Sciatic nerve (tissue), 2 donors: ENCODE data around the gene CSMD2. TPM values are rescaled to one million over a fixed set of nuclear protein-coding genes. Genes with fewer than 3 reads are reported as not detected.

Source experiments
- ATAC-seq: fragments of 200-7000 bp; cut with Tn5 transposase; one replicate; pipeline ENCODE4 v1.9.1; 2020; ENCODE audit warnings: mild to moderate bottlenecking, moderate library complexity
- DNase-seq: peaks from one replicate; pipeline ENCODE4 v3.0.0-alpha.2; 2020; ENCODE audit warnings: low spot score
- intact Hi-C: fragments of 100-400 bp; cut with DNase I; formaldehyde crosslinking; loops from one replicate; pipeline ENCODE4 v1.14.2; 2022
- total RNA-seq: library from RNA; stranded (reverse); fragmentation: NEBNext Ultra II Directional; extraction: Animal tissue kit (Norgen Biotek cat#: 25700); gene quantifications from one replicate; pipeline ENCODE4 v1.2.1, GENCODE V29; 2021
- donor health status: DM: no; HTN: no; CAD: no.
- donor health status: DM: no; HTN: no; CAD: no.

The CSMD2 gene
- total RNA-seq, 1 donor from 2014 or later, result 1.5 TPM

DNA sequence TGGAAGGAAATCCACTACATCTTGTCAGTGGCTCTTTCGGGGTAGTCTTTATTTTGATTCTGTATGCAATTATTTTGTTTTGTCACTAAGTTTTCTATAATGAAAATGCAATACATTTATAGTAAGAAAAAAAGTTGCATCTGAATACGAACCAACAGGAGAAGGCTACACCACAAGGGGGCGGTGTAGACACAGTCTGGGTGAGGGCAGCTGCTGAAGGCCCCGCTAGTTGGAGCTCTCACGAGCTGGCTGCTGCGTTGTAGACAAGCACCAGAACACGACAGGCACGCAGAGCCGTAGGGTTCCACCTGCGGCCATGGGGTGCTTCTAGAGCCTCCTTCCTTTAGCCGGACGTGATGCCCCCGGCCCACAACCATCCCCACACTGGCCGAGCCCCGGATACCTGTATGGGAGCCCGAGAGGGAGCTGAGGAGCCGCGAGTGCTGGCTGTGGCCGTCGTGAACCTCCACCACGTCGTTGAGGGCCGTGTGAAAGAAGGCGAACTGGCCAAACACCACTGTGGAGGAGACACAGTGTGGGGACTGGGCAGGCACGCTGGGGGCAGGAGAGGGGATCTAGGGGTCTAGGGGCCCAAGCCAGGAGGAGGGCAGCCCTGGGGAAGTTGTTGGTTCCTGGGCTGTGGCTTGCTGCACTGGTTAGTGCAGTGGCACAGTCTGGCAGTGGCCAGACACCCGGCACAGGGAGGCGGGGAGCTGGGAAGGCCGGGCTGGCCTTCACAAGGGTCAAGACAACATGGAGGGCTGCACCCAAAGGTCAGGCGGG is 531.8 kb downstream of the CSMD2 start:
- ATAC-seq, result peak; percentile 91
- DNase-seq, result peak; percentile 96
- intact Hi-C loops, result loop anchor here (2.0 kb wide), 1 partner anchor 1110 kb away; no protein-coding TSS in a partner anchor

DNA sequence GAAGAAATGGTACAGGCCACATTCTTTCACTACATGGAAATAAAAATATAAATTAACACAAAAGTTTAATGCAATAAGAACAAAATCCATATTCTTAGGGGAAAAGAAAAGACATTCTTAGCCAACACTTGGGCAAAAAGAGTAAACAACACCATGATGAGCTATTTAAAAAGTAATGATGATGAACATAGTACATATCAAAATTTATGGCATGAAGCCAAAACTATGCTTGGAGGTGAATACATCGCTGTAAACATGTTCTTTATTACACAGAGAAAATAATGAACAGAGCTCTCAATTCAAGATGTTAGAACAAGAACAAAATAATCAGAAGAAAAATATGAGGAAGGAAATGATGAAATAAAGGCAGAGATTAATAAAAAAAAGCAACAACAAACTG is 534.3 kb downstream of the CSMD2 start:
- DNase-seq, result no peak
- intact Hi-C loops, result no loop called here
- ATAC-seq, result no peak

- no peak for DNase-seq
- intact Hi-C loops, result no loop called here
- ATAC-seq, result no peak
These were observed 538.2 kb downstream of the CSMD2 start for GRCh38 chr1:33626801-33627200.

GRCh38 chr1:33624991-33625870 is 539.8 kb downstream of the CSMD2 start:
- DNase-seq (no peak), ATAC-seq (no peak)
- intact Hi-C loops, result no loop called here

- no peak for ATAC-seq
- intact Hi-C loops, result no loop called here
- DNase-seq, result no peak
These were observed 540.6 kb downstream of the CSMD2 start for GRCh38 chr1:33624261-33624990.

DNA sequence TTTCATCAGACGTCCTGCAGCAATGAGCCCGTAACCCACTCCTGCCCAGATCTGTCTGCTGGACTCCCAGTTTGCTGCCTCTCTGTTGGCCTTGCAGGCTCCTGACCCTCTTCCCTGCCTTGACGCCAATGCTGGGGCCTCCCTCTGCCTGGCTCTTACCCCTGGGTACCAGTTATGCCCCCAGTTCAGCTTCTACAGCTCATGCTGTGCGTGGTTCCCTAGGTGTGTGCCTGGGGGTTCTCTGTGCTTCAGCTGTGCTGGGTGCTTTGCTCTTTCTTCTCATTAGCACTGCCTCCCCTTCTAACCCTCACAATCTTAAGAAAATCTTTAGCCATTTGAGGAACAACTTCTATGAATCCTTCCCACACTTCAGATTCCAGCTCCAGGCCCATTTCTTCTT is 541.2 kb downstream of the CSMD2 start:
- ATAC-seq, result no peak
- no peak for DNase-seq
- intact Hi-C loops, result no loop called here

GRCh38 chr1:33622757-33623156 is 542.3 kb downstream of the CSMD2 start:
- DNase-seq (no peak), ATAC-seq (no peak)
- intact Hi-C loops, result no loop called here

- DNase-seq, result no peak
- no peak for ATAC-seq
- intact Hi-C loops, result no loop called here
These were observed 546.4 kb downstream of the CSMD2 start for GRCh38 chr1:33618636-33619035.

DNA sequence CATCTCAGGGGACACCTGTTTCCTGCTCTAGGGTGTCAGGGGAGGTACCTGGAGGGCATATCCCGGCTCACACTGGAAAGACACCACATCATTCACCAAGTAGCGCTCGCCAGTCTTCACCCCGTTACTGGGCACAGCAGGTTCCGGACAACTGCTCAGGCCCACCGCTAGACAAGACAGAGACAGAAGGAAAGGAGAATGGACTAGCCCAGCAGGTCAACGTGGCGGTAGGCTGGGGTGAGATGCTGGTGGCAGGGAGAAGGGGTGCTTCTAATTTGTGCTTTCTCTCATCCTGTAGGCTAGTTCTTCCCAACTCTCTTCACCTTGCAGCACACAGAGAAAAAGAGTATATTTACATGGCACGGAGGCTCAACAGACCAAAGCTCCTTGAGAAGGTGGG is 547.6 kb downstream of the CSMD2 start:
- DNase-seq (no peak), ATAC-seq (no peak)
- intact Hi-C loops, result no loop called here

- DNase-seq (no peak), ATAC-seq (peak; percentile 60)
- intact Hi-C loops, result no loop called here
These were observed 548.2 kb downstream of the CSMD2 start for GRCh38 chr1:33616780-33617179.

DNA sequence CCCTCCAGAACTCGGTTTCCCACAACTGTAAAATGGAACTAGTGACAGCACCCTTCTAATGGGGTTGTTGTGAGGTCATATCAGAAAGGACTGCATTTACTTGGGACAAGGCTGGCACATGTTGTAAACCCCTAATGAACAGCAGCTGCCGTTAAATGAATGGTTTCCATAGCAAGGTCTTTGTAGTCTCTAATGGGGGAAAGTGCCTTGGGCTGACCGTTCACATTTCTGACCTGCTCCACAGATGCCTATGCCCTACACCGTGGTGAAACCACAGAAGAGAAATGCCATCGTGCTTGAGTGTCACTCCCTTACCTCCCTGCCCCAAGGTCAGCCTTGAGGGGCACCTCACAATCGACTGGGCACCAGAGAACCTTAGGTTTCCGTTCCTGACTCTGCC is 549.5 kb downstream of the CSMD2 start:
- ATAC-seq (no peak), DNase-seq (no peak)
- intact Hi-C loops, result no loop called here

- intact Hi-C loops, result no loop called here
- ATAC-seq (no peak), DNase-seq (no peak)
These were observed 554.1 kb downstream of the CSMD2 start for GRCh38 chr1:33610864-33611455.

- no peak for ATAC-seq
- no peak for DNase-seq
- intact Hi-C loops, result no loop called here
These were observed 554.6 kb downstream of the CSMD2 start for GRCh38 chr1:33610391-33610790.

- intact Hi-C loops, result no loop called here
These were observed 555.3 kb downstream of the CSMD2 start for GRCh38 chr1:33609739-33610138.

DNA sequence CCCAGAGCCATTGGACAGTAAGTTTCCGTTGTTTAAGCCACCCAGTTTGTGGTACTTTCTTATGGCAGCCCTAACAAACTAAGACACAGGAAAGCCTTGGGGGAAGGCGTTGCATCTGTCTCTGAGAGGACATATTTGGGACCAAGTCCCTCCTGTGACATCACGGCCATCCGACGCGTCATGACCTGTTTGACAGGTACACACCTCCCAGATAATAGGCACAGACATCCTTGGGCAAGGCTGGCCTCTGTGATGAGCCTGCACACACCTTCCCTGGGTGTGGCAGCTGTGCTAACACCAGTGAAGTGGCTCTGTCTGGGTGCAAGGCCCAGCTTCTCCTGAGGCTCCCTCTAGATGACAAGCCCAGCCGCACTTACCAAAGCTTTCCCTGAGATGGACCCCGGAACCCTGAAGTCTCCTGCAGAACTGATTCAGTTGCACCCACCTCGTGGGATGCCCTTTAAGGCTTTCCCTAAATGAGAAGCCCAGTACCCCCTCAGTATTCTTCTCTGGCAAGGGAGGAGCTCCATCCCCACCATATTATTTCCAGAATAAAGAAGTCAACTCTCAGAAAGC is 556.1 kb downstream of the CSMD2 start:
- intact Hi-C loops, result no loop called here
- no peak for DNase-seq
- ATAC-seq, result no peak

More at GRCh38 chr1:33609739-33610138, 555.3 kb downstream of the CSMD2 start:
- ATAC-seq (no peak), DNase-seq (no peak)

- intact Hi-C loops, result no loop called here
- DNase-seq (no peak), ATAC-seq (no peak)
These were observed 557.5 kb downstream of the CSMD2 start for GRCh38 chr1:33607444-33608005.

GRCh38 chr1:33606272-33606671 is 558.8 kb downstream of the CSMD2 start:
- intact Hi-C loops, result no loop called here
- ATAC-seq (peak; percentile 91), DNase-seq (peak; percentile 79)

DNA sequence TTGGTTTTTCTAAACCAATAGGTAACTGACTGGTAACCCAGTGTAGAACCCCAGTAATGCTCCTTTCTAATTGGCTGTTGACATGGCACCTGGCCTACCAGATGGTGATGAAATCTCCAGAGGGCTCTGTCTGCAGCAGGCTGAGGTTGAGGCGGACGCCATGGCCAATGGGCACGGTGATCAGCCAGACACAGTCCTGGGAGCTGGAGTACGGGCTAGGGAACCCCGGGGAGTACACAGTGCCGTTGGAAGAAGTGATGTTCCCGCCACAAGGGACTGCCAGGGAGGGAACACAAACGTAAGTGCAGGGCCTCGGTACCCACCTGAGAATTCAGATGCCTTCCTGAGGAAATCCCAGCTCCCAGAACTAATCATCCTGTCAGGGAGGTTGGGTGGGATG is 562.8 kb downstream of the CSMD2 start:
- DNase-seq (no peak), ATAC-seq (no peak)
- intact Hi-C loops, result no loop called here

DNA sequence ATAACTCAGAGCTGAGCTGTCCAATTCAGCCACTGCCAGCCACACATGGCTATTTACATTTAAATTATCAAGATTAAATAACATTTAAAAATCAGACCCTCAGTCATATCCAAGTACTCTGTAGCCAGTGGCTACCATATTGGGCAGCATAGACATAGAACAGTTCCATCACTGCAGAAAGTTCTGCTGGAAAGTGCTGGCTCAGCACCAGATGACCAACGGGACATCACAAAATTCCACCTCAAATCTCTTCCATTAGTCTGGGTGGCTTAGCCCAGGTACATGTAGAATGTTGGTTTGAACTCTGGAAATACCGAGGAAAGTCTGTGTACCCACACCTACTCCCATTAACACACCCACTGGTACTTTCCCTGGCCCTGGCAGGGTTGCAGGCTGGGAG is 563.3 kb downstream of the CSMD2 start:
- no peak for DNase-seq
- ATAC-seq, result no peak
- intact Hi-C loops, result no loop called here
